ENCODE data around the gene ARHGEF3.

ARHGEF3 gene

GRCh38 chr3:56795097-56795828 is 6.5 kb downstream of the ARHGEF3 start:
- DNase-seq (ENCODE audit: low read depth in 2 of 2) = no peak

GRCh38 chr3:56792193-56792592 is 9.6 kb downstream of the ARHGEF3 start:
- no peak for DNase-seq (ENCODE audit: low read depth in 2 of 2)

- DNase-seq (ENCODE audit: low read depth in 2 of 2) = no peak
Observed at GRCh38 chr3:56790016-56790821, 11.5 kb downstream of the ARHGEF3 start.

GRCh38 chr3:56789076-56789475 is 12.7 kb downstream of the ARHGEF3 start:
- DNase-seq (ENCODE audit: low read depth in 2 of 2) = no peak

GRCh38 chr3:56788521-56788920 is 13.2 kb downstream of the ARHGEF3 start:
- no peak for DNase-seq (ENCODE audit: low read depth in 2 of 2)

GRCh38 chr3:56787784-56788256 is 13.9 kb downstream of the ARHGEF3 start:
- no peak for DNase-seq (ENCODE audit: low read depth in 2 of 2)

- no peak for DNase-seq (ENCODE audit: low read depth in 2 of 2)
Observed at GRCh38 chr3:56787258-56787775, 14.4 kb downstream of the ARHGEF3 start.

GRCh38 chr3:56785499-56785898 is 16.2 kb downstream of the ARHGEF3 start:
- no peak for DNase-seq (ENCODE audit: low read depth in 2 of 2)

GRCh38 chr3:56784448-56785001 is 17.2 kb downstream of the ARHGEF3 start:
- DNase-seq (ENCODE audit: low read depth in 2 of 2) = no peak

- peak; percentile 54 to 61 for DNase-seq (ENCODE audit: low read depth in 2 of 2)
Observed at GRCh38 chr3:56783644-56784447, 17.9 kb downstream of the ARHGEF3 start.

- DNase-seq (ENCODE audit: low read depth in 2 of 2) = no peak
Observed at GRCh38 chr3:56782906-56783305, 18.8 kb downstream of the ARHGEF3 start.

GRCh38 chr3:56782215-56782614 is 19.5 kb downstream of the ARHGEF3 start:
- no peak for DNase-seq (ENCODE audit: low read depth in 2 of 2)

- DNase-seq (ENCODE audit: low read depth in 2 of 2) = no peak
Observed at GRCh38 chr3:56781762-56782161, 20.0 kb downstream of the ARHGEF3 start.

GRCh38 chr3:56780936-56781335 is 20.8 kb downstream of the ARHGEF3 start:
- DNase-seq (ENCODE audit: low read depth in 2 of 2) = no peak

- DNase-seq (ENCODE audit: low read depth in 2 of 2) = no peak
Observed at GRCh38 chr3:56778893-56779292, 22.9 kb downstream of the ARHGEF3 start.

GRCh38 chr3:56776556-56776950 is 25.2 kb downstream of the ARHGEF3 start:
- no peak for DNase-seq (ENCODE audit: low read depth in 2 of 2)

GRCh38 chr3:56775838-56776555 is 25.8 kb downstream of the ARHGEF3 start:
- DNase-seq (ENCODE audit: low read depth in 2 of 2) = no peak

GRCh38 chr3:56775445-56775837 is 26.3 kb downstream of the ARHGEF3 start:
- DNase-seq (ENCODE audit: low read depth in 2 of 2) = no peak

- no peak for DNase-seq (ENCODE audit: low read depth in 2 of 2)
Observed at GRCh38 chr3:56773986-56774385, 27.8 kb downstream of the ARHGEF3 start.

- no peak for DNase-seq (ENCODE audit: low read depth in 2 of 2)
Observed at GRCh38 chr3:56772952-56773938, 28.5 kb downstream of the ARHGEF3 start.

Measured in stimulated activated CD4-positive, alpha-beta T cell treated with anti-CD3 and anti-CD28 coated beads, Interleukin-15, amount 100 ng/mL, for 48 hours (primary cell).